Measurements from ENCODE around the gene TAGLN2.

DNA sequence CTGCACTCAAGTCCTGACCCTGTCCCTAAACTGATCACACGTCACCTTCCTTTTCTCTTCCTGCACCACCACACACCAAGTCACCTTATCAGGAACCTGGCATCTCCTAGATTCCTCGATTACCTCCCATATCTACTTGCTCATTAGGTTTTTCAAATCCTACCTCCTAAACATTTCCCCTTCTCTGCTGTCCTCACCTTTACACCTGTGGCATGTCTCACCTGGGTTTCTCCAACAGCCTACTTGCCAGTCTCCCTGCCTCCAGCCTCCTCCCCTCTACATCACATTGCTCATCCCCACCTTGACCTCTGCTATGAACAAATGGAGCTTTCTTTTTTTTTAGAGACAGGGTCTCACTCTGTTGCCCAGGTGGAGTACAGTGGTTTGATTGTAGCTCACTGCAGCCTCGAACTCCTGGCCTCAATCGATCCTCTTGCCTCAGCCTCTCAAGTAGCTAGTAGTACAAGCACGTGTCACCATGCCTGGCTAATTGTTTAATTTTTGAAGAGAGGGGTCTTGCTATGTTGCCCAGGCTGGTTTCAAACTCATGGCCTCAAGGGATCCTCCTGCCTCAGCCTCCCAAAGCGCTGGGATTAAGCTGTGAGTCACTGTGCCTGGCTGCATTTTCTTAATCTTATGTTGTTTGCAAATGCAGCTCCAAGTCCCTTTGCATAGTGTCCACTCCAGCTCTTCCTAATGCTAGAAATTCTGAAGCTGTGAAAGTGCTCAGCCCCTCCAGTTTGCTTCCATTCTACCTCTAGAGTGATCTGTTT is 13.8 kb upstream of the TAGLN2 start:
- TF ChIP-seq, protein P1, sequence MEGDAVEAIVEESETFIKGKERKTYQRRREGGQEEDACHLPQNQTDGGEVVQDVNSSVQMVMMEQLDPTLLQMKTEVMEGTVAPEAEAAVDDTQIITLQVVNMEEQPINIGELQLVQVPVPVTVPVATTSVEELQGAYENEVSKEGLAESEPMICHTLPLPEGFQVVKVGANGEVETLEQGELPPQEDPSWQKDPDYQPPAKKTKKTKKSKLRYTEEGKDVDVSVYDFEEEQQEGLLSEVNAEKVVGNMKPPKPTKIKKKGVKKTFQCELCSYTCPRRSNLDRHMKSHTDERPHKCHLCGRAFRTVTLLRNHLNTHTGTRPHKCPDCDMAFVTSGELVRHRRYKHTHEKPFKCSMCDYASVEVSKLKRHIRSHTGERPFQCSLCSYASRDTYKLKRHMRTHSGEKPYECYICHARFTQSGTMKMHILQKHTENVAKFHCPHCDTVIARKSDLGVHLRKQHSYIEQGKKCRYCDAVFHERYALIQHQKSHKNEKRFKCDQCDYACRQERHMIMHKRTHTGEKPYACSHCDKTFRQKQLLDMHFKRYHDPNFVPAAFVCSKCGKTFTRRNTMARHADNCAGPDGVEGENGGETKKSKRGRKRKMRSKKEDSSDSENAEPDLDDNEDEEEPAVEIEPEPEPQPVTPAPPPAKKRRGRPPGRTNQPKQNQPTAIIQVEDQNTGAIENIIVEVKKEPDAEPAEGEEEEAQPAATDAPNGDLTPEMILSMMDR (IDR thresholded peaks at IDR 0.05; ENCODE audit: insufficient read depth, low read length) = no peak
- TF ChIP-seq SPI1 (IDR thresholded peaks at IDR 0.05; ENCODE audit: borderline replicate concordance, low read depth) = no peak
- TF ChIP-seq, protein P2, sequence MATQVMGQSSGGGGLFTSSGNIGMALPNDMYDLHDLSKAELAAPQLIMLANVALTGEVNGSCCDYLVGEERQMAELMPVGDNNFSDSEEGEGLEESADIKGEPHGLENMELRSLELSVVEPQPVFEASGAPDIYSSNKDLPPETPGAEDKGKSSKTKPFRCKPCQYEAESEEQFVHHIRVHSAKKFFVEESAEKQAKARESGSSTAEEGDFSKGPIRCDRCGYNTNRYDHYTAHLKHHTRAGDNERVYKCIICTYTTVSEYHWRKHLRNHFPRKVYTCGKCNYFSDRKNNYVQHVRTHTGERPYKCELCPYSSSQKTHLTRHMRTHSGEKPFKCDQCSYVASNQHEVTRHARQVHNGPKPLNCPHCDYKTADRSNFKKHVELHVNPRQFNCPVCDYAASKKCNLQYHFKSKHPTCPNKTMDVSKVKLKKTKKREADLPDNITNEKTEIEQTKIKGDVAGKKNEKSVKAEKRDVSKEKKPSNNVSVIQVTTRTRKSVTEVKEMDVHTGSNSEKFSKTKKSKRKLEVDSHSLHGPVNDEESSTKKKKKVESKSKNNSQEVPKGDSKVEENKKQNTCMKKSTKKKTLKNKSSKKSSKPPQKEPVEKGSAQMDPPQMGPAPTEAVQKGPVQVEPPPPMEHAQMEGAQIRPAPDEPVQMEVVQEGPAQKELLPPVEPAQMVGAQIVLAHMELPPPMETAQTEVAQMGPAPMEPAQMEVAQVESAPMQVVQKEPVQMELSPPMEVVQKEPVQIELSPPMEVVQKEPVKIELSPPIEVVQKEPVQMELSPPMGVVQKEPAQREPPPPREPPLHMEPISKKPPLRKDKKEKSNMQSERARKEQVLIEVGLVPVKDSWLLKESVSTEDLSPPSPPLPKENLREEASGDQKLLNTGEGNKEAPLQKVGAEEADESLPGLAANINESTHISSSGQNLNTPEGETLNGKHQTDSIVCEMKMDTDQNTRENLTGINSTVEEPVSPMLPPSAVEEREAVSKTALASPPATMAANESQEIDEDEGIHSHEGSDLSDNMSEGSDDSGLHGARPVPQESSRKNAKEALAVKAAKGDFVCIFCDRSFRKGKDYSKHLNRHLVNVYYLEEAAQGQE (IDR thresholded peaks at IDR 0.05; ENCODE audit: insufficient replicate concordance, low read depth) = no peak
